GM19238 (cell line): Measurements from ENCODE around the gene MYO1A.
"Not testable (repeated sequence)": the region's sequence is repeated elsewhere in the genome, so short reads cannot be mapped to it uniquely, and the experiment has no call there.

Experiments
- DNase-seq: peaks from one replicate; pipeline ENCODE4 v3.0.0; 2011; ENCODE audit warnings: low spot score; ENCODE audit not compliant: insufficient read length

Gene MYO1A

DNA sequence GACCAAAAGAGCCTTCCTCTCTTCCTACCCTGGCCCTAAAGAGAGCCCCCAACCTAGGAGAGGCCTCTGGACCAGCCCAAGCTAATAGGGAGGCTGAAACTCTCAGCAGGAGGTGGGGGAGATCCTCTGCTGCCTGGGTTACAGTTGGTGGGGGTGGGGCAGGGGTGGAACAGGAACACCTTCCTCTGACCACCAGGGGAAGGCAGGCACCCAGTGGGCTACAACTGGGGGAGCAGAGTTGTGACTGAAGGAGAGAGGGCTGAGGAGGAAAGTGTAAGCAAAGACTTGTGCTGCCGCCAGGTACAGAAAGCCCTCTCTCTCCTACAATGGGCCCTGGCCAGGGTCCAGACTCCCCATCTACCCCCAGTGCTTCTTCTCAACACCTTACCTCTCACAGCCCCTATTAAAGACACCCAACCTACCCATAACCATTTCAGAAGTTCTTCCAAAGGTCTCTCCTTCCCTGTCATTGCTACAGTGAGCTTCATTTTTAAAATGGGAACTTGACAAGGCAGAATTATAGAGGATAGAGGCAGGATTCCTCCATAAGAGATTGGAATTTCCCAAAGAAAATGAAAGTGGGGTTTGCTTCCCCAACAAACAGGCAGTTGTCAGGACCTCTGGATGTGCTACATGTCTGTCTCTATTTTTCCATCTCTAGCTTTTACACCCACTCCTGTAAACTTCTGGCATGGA is 1.4 kb downstream of the MYO1A start:
- no peak for DNase-seq

DNA sequence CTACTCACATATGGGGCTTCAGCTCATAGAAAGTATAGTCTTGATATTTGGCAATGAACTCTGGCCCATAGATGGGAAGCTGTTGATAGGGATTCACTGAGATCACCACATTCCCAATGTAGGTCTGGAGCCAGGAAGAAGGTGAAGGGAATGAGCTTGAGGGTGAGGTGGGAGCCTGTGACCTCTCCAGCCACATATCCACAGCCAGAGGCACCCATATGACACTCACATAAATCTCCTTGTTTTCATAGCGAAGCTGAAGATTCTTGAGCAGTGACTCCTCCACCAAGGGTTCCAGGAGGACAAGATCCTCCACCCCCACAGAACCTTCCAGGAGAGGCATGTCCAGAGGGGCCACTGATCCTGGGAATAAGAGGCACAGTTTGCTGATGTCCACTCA is 1.9 kb downstream of the MYO1A start:
- DNase-seq, result no peak

DNA sequence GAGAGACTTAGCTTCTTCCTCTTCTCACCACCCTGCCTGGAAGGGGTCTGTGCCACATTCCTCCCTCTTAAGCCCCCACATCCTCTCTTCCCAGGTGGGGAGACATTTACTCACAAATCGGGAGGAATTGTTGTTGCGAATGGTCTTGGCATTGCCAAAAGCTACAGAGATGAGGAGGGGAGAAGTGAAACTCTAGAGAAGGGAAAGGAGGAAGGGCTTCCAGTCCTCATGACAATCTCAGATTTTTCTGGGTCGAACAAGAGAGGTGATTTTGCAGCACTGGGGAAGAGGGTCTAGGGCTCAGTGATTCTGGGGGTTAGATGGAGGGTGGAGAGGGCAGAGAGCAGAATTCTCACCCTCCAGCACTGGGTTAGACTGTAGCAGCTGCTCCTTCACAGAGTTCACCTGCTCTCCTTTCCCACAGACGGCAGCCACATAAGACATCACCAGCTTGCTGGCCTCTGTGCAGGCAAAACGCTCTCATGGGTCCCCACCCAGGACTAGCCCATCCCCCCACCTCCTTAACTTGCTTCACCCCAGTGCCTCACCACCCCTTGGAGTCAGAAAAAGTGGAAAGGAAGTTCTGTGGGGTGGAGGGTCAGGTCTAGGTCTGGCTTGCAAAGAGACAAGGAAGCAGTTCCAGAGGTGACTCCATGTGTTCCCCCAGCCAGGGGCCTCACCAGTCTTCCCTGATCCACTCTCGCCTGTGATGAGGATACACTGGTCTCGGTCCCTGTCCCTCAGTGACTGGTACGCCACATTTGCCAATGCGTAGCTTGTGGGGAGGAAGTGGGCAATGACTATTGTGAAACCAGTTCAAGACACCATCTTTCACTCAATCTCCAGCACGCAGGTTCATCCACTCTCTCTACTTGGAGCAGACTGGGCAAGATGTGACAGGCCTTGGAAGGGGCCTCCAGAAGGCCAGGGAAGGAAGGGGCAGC is 2.7 kb downstream of the MYO1A start:
- no peak for DNase-seq

DNA sequence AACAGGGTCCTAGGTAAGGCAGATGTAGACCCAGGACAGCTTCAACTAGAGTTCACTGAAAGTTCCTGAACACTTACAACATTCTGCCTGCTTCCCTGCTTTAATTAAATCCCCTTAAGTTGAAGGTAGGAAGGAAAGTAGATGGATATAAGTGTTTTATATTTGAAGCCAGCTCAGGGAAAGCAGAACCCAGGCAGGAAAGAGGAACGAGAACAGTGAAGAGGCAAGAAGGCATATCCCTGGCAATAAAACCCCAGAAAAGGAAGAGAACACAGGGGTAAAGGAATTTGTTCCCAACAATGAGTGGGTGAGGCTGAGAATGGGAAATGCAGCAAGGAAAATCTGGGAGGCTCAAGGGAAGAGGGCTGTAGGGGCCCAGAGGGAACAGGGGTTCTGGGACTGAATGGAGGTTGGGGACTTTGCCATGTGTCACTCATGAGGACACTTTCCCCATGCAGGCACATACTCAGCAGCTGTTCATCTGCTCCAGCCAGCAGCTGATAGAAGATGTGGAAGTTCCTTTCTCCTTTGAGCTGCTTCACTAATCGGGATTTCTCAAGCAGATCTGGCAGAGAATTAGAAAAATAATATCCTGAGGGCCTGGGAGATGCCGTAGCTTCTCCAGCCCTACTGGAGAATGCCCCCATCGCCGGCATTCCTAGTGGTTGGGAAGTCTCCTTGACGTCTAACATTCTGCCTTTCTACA is 3.7 kb downstream of the MYO1A start:
- DNase-seq, result no peak

DNA sequence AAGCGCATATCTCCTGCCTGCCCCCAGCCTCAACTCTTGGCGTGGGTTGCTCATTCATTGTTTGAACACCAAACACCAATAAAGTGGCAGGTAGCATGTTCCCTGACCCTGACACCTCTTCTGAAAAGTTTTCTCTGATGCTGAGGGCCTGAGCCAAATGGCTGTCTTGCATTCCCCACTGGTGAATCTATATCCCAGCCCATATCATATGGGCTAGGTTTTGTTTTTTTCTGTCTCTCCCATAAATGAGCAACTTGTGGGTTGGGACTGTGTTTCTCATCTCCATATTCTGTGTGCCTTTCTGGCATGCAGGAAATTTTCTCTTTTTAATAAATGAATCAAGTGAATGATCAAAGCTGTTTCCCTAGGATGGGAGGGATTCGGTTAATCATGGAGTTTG is 5.0 kb downstream of the MYO1A start:
- DNase-seq, result no peak

DNA sequence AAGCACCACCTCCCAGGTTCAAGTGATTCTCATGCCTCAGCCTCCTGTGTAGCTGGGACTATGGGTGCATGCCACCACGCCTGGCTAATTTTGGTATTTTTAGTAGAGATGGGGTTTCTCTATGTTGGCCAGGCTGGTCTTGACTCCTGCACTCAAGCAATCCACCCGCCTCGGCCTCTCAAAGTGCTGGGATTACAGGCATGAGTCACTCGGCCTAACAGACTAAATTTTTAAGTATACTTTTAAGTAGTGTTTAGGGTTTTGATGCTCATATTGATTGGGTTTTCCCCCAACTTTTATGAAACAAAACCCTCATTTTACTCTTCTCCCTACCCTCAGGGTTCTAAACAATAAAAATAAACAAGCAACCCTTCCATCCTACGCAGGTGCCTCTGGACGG is 5.5 kb downstream of the MYO1A start:
- DNase-seq, result no peak

DNA sequence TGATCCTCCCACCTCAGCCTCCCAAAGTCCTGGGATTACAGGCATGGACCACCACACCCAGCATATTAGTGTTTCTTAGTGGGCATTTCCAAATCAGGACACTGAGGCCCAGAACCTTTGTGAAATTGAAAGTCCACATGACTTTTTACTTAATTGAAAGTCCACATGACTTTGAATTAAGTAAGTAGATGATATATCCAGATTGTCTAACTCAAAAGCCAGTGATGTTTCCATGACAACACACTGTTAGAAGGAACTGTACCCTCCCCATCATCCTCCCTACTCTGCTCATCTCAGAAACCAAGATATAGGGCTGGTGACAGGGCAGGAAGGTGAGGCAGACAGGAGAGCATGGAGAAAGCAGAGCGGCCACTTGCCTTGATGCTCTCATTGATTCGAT is 7.2 kb downstream of the MYO1A start:
- no peak for DNase-seq

DNA sequence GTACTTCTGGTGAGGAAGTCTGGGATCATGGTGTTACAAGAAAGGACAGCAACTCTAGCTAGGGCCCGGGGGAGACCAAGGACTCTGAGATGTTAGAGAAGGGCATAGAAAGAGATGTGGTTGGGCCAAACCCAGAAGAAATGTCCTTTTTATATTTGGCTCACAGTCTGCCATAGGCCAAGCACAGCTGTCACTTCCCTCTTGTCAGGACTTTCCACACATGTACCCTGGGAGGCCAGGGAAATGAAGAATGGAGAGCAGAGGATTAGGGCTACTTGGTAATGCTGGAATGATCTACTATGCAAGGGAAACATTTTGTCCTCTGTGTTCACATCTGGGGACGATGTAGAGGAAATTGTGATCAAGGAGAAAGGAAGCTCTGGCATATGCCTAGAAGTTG is 9.2 kb downstream of the MYO1A start:
- DNase-seq, result no peak

DNA sequence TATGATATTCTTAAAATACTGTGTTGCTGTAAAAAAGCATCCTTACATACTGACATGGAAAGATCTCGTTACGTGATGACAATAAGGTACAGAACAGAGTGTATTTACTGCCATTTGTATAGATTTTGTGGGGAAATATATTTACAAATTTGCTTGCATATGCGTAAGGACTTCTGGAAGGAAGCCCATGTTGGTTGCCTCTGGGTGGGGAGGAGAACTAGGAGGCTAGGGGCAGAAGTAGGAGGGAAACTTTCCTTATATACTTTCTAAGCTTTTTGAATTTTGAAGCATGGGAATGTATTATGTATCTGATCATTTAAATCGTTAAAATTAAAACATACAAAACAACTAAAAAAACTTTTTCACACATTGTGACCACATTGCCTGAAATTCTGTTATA is 9.7 kb downstream of the MYO1A start:
- no peak for DNase-seq

DNA sequence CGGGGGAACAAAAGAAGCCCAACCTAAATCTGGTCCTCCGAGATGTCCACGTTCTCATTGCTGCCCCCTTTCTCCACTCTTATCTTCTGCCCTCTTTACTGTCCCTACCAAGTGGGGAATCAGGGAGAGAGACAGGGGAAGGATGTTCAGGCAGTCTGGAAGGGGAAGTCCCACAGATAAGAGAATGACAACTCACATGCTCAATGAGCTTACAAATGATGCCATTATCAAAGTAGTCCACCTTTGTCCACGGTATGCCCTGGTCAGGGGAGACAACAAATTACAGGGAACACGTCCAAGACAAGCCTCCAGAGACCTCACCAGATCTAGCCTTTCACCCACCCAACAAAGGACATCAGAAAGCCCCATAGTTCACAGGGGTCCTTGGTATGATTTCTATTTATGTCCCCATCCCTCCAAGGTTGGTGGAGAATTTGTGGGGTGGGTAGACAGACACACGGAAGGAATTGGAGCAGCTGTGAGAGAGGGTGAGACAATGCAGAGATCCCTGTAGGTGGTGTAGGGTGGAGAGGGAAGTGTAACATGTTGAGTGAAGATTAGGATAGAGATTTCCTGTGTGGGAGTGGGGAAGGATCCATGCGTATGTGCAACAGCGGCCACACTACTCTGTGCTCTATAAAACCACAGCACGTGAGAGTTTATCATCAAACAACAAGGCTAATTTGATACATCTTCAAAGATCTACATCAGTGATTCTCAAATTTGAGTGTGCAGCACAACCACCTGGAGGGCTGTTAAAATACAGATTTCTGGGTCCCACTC is 10.7 kb downstream of the MYO1A start:
- DNase-seq, result no peak

DNA sequence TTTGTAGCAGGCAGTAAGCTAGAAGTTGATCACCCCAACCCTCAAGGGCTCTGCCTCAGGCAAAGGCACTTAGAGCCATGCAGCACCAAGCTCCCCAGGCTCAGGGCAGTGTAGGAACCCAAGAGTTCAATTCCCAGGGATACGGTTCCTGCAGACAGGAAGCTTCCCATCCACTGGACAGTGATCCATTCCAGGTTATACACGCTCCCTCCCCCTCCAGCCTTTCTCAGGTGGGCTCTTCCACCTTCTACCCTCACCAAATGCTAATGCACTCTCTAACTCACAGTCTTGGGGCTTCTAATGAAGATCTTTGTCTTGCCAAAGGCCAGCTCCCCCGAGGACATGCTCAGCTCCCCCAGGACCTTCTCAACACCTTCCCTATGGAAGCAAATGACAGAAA is 12.7 kb downstream of the MYO1A start:
- DNase-seq, result no peak

DNA sequence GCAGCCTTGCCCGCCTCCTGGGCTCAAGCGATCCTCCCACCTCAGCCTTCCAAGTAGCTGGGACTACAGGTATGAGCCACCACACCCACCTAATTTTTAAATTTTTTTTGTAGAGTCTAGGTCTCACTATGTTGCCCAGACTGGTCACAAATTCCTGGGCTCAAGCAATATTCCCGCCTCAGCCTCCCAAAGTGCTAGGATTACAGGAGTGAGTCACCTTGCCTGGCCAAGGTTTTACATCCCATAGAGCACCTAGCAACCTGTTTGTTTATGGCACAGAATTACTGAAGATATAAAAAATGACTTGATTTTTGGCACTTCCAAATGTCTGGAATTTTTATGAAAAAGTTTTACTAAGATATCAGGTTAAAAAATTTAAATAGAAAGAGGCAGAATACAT is 16.5 kb downstream of the MYO1A start:
- no peak for DNase-seq

DNA sequence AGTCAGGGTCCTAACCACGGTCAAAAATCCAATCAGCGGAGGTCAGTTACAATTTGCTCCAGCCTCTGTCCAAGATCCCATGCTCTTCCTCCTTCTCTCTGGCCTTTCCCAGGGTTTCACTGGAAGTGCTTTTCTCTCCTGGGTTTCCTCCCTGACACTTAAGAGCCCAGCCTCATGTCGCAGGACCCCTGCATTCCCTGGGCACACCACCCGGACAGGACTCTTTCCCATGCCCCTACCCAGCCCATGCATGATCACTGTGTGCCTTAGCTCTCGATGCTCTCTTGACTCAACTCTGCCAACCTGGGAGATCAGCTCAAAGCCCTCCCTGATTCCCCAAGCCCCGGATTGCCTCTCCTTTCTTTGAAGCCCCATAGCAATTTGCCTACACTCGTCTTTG is 18.1 kb downstream of the MYO1A start:
- no peak for DNase-seq

DNA sequence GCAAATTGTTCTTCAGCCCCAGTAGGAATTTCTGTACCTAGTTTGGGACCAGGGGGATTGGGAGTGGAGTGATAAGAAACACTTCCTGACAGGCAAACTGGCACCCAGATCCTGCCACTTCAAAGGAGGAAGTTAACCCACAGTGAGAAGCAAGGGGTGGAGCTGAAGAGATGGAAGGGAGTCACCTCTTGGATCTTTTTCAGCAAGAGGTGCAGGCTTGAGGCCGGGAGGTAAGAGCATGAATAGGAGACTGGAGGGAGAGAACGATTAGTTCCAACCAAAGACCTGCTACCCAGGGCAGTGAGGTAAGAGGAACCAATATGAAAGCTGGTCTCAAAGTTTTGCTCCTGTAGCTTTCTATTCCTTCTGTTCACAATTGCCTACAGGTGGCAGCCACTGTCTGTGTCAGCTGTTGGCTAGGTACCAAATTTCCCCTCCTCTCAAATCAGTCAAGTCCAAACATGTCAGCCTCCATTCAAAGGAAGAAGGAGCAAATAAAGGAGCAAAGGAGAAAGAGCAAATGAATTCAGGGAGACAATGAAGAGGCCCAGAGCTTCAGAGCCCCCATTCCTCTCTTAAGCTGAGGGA is 18.7 kb downstream of the MYO1A start:
- DNase-seq, result peak; percentile 33

DNA sequence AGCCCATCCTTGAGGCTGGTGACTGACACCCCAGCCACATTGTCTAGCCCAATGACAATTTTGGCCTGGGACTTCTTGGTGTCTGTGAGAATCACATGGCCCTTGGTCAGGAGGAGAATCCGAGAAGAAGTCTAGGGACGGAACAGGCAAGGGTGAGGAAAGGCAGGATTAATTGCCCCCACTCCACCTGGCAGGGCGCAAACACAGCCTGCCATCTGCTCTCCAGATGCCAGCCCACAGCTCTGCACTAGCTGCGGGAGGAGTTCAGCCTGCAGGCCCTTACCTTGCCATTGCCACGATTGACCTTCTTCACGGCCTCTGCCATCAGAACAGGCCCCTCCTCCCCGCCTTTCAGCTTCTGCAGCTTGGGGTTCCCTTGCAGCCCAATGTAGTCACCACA is 20.5 kb downstream of the MYO1A start:
- no peak for DNase-seq

DNA sequence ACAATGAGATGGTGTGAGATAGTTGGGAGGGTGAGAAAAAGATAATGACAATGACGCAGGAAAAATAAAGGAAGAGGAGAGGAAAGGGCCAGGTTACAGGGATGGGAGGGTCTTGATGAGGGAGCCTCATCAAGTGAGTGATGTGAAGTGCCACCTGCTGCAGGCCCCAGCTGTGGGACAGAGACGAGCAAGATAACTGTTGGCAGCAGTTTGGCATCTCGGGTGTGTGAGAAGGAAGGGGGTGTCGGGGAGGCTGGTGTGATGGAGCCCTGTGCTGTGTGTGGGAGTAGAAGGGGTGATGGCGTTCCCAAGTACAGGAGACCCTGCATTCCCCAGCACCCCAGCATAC is 22.1 kb downstream of the MYO1A start:
- DNase-seq, result no peak

DNA sequence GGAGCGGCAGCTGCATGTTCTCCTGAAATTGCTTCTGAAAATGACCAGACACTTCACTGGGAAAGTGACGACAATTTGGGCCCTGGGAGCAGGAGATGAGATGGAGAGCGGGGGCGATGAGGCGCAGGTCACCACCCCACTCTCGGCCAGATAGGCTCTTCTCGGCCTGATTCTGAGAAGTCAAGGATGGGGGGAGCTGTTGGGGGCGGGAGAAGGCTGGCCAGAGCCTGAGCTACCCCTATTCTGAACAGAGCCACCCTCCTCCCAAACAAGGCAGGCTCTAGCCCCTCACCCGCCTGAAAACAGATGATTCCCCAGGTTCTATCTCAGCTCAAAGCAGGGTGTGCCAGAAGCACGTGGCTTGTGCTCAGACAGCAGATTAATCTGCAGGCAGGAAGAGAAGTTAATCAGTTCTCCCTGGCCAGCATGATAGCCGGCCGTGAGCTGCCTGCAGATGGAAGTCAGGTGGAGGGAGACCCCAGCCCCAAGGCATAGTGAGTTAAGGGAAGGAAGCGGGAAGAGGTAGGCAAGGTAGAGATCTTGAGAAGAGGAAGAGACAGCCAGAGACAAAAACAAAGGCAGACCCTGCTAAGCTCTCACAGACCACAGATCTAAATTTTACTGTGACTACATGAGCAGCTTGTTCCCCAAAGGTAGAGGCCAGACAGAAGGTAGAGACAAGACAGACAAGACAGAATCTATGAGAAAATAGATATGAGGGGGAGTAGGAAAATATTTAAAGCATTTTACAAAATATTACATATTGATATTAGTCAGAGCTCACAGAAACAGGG is 22.7 kb downstream of the MYO1A start:
- no peak for DNase-seq

DNA sequence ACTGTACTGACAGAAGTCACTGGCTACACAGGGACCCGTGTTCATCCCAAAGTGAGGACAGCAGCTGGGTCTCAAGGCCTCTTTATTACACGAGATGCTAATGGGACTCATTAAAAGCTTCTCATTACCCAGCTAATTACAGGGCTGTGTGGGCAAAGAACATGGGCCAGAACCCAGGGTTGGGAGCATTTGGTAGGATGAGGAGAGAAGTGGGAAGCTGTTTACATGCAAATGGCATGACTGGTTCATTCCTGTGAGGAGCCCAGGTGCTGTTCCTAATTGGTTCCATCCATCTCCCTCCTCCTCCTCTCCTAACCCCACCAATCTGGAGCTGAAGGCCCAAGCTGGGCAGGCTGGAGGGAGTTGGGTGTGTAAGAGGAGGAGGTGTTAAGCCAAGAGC is 24.7 kb downstream of the MYO1A start:
- DNase-seq, result no peak

DNA sequence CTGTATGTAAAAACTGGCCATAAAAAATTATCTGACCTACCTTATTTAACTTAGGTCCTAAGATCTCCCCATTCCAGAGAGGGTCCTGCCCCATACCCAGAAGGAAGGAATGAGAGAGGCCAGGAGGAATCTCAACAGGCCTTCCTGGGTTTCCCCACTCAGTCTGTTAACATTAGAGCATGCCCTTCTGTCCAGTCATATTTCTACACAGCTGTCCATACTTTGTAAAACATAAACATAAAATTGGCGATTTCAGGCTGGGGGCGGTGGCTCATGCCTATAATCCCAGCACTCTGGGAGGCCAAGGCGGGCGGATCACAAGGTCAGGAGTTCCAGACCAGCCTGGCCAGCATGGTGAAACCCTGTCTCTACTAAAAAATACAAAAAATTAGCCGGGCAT is 27.6 kb downstream of the MYO1A start:
- DNase-seq, result not testable (repeated sequence)

DNA sequence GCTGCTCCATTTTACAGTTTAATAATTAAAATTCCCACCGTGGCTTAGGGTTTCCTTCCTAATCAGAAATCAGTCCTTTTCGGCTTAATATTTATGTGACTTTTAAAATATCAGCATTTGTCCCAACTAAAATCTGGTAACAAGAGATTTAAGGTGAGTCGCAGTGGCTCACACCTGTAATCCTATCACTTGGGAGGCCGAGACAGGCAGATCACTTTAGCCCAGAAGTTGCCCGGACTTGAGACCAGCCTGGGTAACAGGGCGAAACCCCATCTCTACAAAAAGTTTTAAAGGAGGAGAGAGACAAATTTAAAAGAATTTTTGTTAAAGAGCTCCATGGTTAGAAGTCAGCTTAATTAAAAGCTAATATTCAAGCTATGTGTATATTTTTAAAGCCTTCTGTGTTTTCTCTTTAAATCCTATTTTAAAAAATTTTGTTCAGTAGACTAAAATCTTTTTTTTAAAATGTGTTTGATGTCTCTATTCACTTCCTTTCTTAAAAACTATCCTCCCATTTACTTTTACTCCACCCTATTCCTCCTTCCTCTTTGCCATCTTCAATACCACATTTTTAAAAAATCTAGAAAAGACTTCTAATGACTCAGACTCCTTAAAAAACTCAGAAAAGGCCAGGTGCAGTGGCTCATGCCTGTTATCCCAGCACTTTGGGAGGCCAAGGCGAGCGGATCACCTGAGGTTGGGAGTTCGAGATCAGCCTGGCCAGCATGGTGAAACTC is 29.8 kb downstream of the MYO1A start:
- no peak for DNase-seq
